B cell (primary cell): ENCODE measurements around the gene MLXIPL. TPM values are rescaled to one million over a fixed set of nuclear protein-coding genes. Genes with fewer than 3 reads are reported as not detected.

Experiments used
- ATAC-seq: fragments of 200-7000 bp; cut with Tn5 transposase; one replicate; pipeline ENCODE4 v1.10.0; 2021; ENCODE audit warnings: low read depth, mild to moderate bottlenecking, moderate number of reproducible peaks, moderate library complexity
- CTCF ChIA-PET: fragments of 350-600 bp; sonication (Branson Sonifier 250); formaldehyde crosslinking; loops from one replicate; lab custom pipeline; 2021; ENCODE audit warnings: antibody characterized with exemption, inconsistent platforms; lab: Charles Lee
- POLR2A ChIA-PET: fragments of 350-600 bp; sonication (Branson Sonifier 250); formaldehyde crosslinking; loops from one replicate; lab custom pipeline; 2021; ENCODE audit warnings: antibody characterized with exemption; lab: Charles Lee
- DNase-seq: peaks from one replicate; pipeline ENCODE4 v3.0.0; 2013
- H2AFZ ChIP-seq: 2 replicates; pipeline ENCODE4 v1.6.1; 2012; ENCODE audit warnings: mild to moderate bottlenecking, low read depth, low read length; ENCODE audit not compliant: insufficient read depth, poor library complexity, severe bottlenecking
- H3K27ac ChIP-seq, 2 donors: 1 replicate in 1 of 2; 2 replicates in 1 of 2; pipeline ENCODE4 v1.5.1; 2012 to 2013; ENCODE audit warnings: low read length in 2 of 2, mild to moderate bottlenecking in 2 of 2, moderate library complexity in 1 of 2
- H3K27me3 ChIP-seq, 4 experiments: fragments of 200-600 bp in 1 of 4; sonication (generic) in 1 of 4; replicated peaks in 1 of 4; 1 replicate in 2 of 4; 2 replicates in 2 of 4; pipeline versions ENCODE4 v1.6.1 to v1.7.0; 2013 to 2016; ENCODE audit warnings: low read length in 3 of 4, mild to moderate bottlenecking in 2 of 4, mixed read lengths in 1 of 4, moderate library complexity in 1 of 4; ENCODE audit not compliant: insufficient read depth in 4 of 4, control insufficient read depth in 3 of 4; ENCODE audit errors: control extremely low read depth in 1 of 4
- H3K36me3 ChIP-seq, 2 experiments: replicated peaks in 1 of 2; 1 replicate in 1 of 2; 2 replicates in 1 of 2; pipeline versions ENCODE4 v1.6.1 to v1.7.1; 2013; ENCODE audit warnings: low read length in 1 of 2; ENCODE audit not compliant: insufficient read depth in 2 of 2, control insufficient read depth in 1 of 2; ENCODE audit errors: control extremely low read depth in 1 of 2, extremely low read depth in 1 of 2
- H3K4me1 ChIP-seq, 2 donors: fragments of 200-600 bp in 1 of 2; sonication (generic) in 1 of 2; 1 replicate in 1 of 2; 2 replicates in 1 of 2; pipeline versions ENCODE4 v1.5.1 to v1.6.1; 2013 to 2017; ENCODE audit warnings: low read length in 2 of 2; ENCODE audit not compliant: control insufficient read depth in 2 of 2, insufficient read depth in 2 of 2
- H3K4me2 ChIP-seq: replicated peaks from 2 replicates; pipeline ENCODE3; 2012; ENCODE audit warnings: mild to moderate bottlenecking, low read depth, low read length; ENCODE audit not compliant: poor library complexity, severe bottlenecking
- H3K4me3 ChIP-seq, 5 experiments: fragments of 200-600 bp in 1 of 5; sonication (generic) in 1 of 5; 1 replicate in 3 of 5; 2 replicates in 2 of 5; pipeline versions ENCODE4 v1.5.1 to v1.7.0; 2011 to 2016; ENCODE audit warnings: low read length in 4 of 5, mild to moderate bottlenecking in 4 of 5, low read depth in 2 of 5, control low read depth in 1 of 5, moderate library complexity in 1 of 5; ENCODE audit not compliant: insufficient read depth in 1 of 5; ENCODE audit errors: control extremely low read depth in 1 of 5, extremely low read depth in 1 of 5
- H3K79me2 ChIP-seq: fragments of 200-600 bp; sonication (generic); one replicate; pipeline ENCODE4 v1.6.0; 2016; ENCODE audit warnings: low read length; ENCODE audit not compliant: control insufficient read depth, insufficient read depth
- H3K9ac ChIP-seq: fragments of 200-600 bp; sonication (generic); 2 replicates; pipeline ENCODE4 v1.6.1; 2017; ENCODE audit warnings: mild to moderate bottlenecking, low read length, moderate library complexity
- H3K9me3 ChIP-seq, 3 donors: one replicate each; pipeline versions ENCODE4 v1.6.1 to v1.7.1; 2013; ENCODE audit warnings: low read length in 2 of 3; ENCODE audit not compliant: control insufficient read depth in 2 of 3, insufficient read depth in 1 of 3; ENCODE audit errors: control extremely low read depth in 1 of 3
- H4K20me1 ChIP-seq: 2 replicates; pipeline ENCODE4 v1.6.0; 2012; ENCODE audit warnings: mild to moderate bottlenecking, low read length; ENCODE audit not compliant: insufficient read depth, control insufficient read depth, poor library complexity, severe bottlenecking
- H3K27ac Mint-ChIP-seq: one replicate; pipeline ENCODE4 v1.8.0; 2021; ENCODE audit warnings: mixed read lengths
- H3K27me3 Mint-ChIP-seq: one replicate; pipeline ENCODE4 v1.8.0; 2021; ENCODE audit warnings: mixed read lengths
- H3K4me1 Mint-ChIP-seq: one replicate; pipeline ENCODE4 v1.8.0; 2021; ENCODE audit warnings: mixed read lengths
- H3K4me3 Mint-ChIP-seq: one replicate; pipeline ENCODE4 v1.8.0; 2021; ENCODE audit warnings: mixed read lengths
- H3K9me3 Mint-ChIP-seq: one replicate; pipeline ENCODE4 v1.8.0; 2022; ENCODE audit warnings: mixed read lengths; ENCODE audit not compliant: insufficient read depth
- CTCF ChIP-seq: fragments of 200-600 bp; IDR thresholded peaks from one replicate; pipeline ENCODE4 v1.8.0; 2022; ENCODE audit warnings: antibody characterized with exemption, mild to moderate bottlenecking
- EZH2 ChIP-seq: IDR thresholded peaks from 2 replicates; pipeline ENCODE4 v1.6.1; 2012; ENCODE audit warnings: borderline replicate concordance, low read depth, mild to moderate bottlenecking, moderate library complexity, low read length; ENCODE audit not compliant: insufficient read depth, poor library complexity, severe bottlenecking
- WGBS: methylation state at CpG from one replicate; pipeline ENCODE4 v1.1.5; 2013; ENCODE audit warnings: missing lambda C conversion rate; ENCODE audit not compliant: insufficient coverage; 5-methylcytosine and 5-hydroxymethylcytosine counted together
- intact Hi-C: fragments of 100-400 bp; cut with micrococcal nuclease; formaldehyde crosslinking; loops from one replicate; pipeline ENCODE4 v1.10.0; 2022
- polyA plus RNA-seq: library from polyadenylated mRNA; depleted of rRNA; stranded (reverse); fragments of >200 nt; gene quantifications from 2 replicates; pipeline ENCODE4 v1.2.3, GENCODE V29; 2012
- total RNA-seq, 2 donors: library from RNA; stranded (reverse); fragments of 120-200 nt in 1 of 2; gene quantifications; 1 replicate in 1 of 2; 2 replicates in 1 of 2; pipeline versions ENCODE4 v1.2.3 to v1.2.4, GENCODE V29; 2013 to 2022

MLXIPL gene
- total and polyA plus RNA-seq, 2 donors (not counting 1 experiment from before 2014, with no cell fraction given): not detected

DNA sequence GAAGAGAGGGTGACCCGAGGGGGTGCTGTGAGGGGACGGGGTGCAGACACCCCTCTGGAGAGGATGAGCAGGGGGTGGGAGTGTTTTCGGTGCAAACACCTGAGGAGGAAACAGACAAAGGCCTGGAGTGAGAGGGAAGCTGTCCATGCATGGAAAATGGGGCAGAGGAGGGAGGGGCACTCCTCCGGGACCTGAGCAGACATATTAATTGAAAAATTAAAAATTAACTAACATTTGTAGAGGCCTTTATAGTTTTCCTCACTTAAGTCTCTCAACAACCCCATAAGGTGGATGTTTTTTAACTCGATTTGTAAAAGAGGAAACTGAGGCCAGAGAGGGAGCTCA is 44.5 kb upstream of the MLXIPL start:
- H3K4me1 Mint-ChIP-seq: peaks cover 8% of the 10 kb centered on the region
- peaks cover 0 to 3% (median 0%) of the 10 kb centered on the region in 3 donors for H3K9me3 ChIP-seq
- H3K4me3 Mint-ChIP-seq: peak overlapping the region; percentile 72
- no peaks in the 10 kb centered on the region for H3K79me2 ChIP-seq
- peaks cover 0 to 47% (median 14%) of the 10 kb centered on the region in 4 experiments for H3K27me3 ChIP-seq
- H3K4me2 ChIP-seq: peak overlapping the region; percentile 92
- TF ChIP-seq EZH2 (no peak), CTCF (no peak)
- H3K27me3 Mint-ChIP-seq: peaks cover 31% of the 10 kb centered on the region
- peaks cover 8 to 16% of the 10 kb centered on the region in 2 donors for H3K4me1 ChIP-seq
- ChIA-PET CTCF (interaction anchor here (0.8 kb wide), 1 partner anchor 54 kb away, joined by 3 read pairs; no protein-coding TSS in a partner anchor), POLR2A (interaction anchor here (0.6 to 0.8 kb wide), 2 partner anchors 16 to 143 kb away, joined by 4 read pairs; no protein-coding TSS in a partner anchor)
- no peak overlapping the region for H3K4me3 ChIP-seq
- H3K36me3 ChIP-seq: no peaks in the 10 kb centered on the region
- H3K27ac ChIP-seq: no peak overlapping the region
- ATAC-seq (no peak), DNase-seq (no peak)
- no peaks in the 10 kb centered on the region for H4K20me1 ChIP-seq
- 3% methylated on average over 3 of the region's 5 CpGs for WGBS
- intact Hi-C loops: no loop called here
- H3K27ac Mint-ChIP-seq: no peak overlapping the region
- H3K9ac ChIP-seq: no peak overlapping the region
- H2AFZ ChIP-seq: peak overlapping the region; percentile 79
- no peaks in the 10 kb centered on the region for H3K9me3 Mint-ChIP-seq

- Histone ChIP-seq H3K27ac (no peak overlapping the region), H3K4me3 (peak overlapping the region in 4 of 5 experiments; percentile 24 to 59 (median 44)), H3K27me3 (peaks cover 0 to 52% (median 16%) of the 10 kb centered on the region in 4 experiments), H3K36me3 (no peaks in the 10 kb centered on the region), H4K20me1 (no peaks in the 10 kb centered on the region), H2AFZ (peak overlapping the region; percentile 79), H3K9ac (peak overlapping the region; percentile 51), H3K4me2 (peak overlapping the region; percentile 92), H3K4me1 (peaks cover 8 to 16% of the 10 kb centered on the region in 2 donors), H3K79me2 (no peaks in the 10 kb centered on the region), H3K9me3 (peaks cover 0 to 3% (median 0%) of the 10 kb centered on the region in 3 donors)
- DNase-seq: peak; percentile 46
- TF ChIP-seq EZH2 (no peak), CTCF (no peak)
- WGBS: 3% methylated on average over 43 of the region's 52 CpGs
- Mint-ChIP-seq H3K4me3 (peak overlapping the region; percentile 72), H3K9me3 (peaks cover under 1% of the 10 kb centered on the region), H3K4me1 (peaks cover 8% of the 10 kb centered on the region), H3K27ac (no peak overlapping the region), H3K27me3 (peaks cover 36% of the 10 kb centered on the region)
- intact Hi-C loops: no loop called here
- ATAC-seq: no peak
- ChIA-PET POLR2A (interaction anchor here (0.7 to 0.8 kb wide), 2 partner anchors 16 to 36 kb away, joined by 3 to 4 read pairs; no protein-coding TSS in a partner anchor), CTCF (interaction anchor here (1.0 kb wide), 3 partner anchors 57 to 90 kb away, joined by 3 to 5 read pairs (median 3); partner anchors contain the start of gene TBL2)
These were observed 44.0 kb upstream of the MLXIPL start for GRCh38 chr7:73668103-73668885.
